Parathyroid adenoma (tissue), 2 donors: Measurements from ENCODE around the gene BRPF1.
A peak's percentile ranks its signal among the peaks of the same experiment; 100 is the strongest.

ENCODE experiments used
- H2AFZ ChIP-seq: fragments of 300-600 bp; sonication (generic); one replicate; pipeline ENCODE4 v1.7.0; 2017; ENCODE audit warnings: antibody characterized with exemption, mild to moderate bottlenecking
- H3K27ac ChIP-seq: fragments of 300-600 bp; sonication (generic); one replicate; pipeline ENCODE4 v1.7.0; 2017
- H3K27me3 ChIP-seq: fragments of 300-600 bp; sonication (generic); one replicate; pipeline ENCODE4 v1.7.0; 2017; ENCODE audit warnings: low read length; ENCODE audit not compliant: control insufficient read depth, insufficient read depth
- H3K36me3 ChIP-seq: fragments of 300-600 bp; sonication (generic); one replicate; pipeline ENCODE4 v1.7.0; 2017; ENCODE audit warnings: low read length; ENCODE audit not compliant: control insufficient read depth, insufficient read depth
- H3K4me1 ChIP-seq: fragments of 300-600 bp; sonication (generic); one replicate; pipeline ENCODE4 v1.7.0; 2017; ENCODE audit warnings: control low read depth
- H3K4me2 ChIP-seq: fragments of 300-600 bp; sonication (generic); one replicate; pipeline ENCODE4 v1.7.0; 2017; ENCODE audit warnings: low read length
- H3K4me3 ChIP-seq: fragments of 300-600 bp; sonication (generic); one replicate; pipeline ENCODE4 v1.7.0; 2017; ENCODE audit warnings: low read depth, low read length
- H3K79me2 ChIP-seq: fragments of 300-600 bp; sonication (generic); one replicate; pipeline ENCODE4 v1.7.0; 2017; ENCODE audit warnings: control low read depth
- H3K9ac ChIP-seq: fragments of 300-600 bp; sonication (generic); one replicate; pipeline ENCODE4 v1.7.0; 2017; ENCODE audit warnings: mild to moderate bottlenecking
- H3K9me3 ChIP-seq: fragments of 300-600 bp; sonication (generic); one replicate; pipeline ENCODE4 v1.7.0; 2017; ENCODE audit warnings: low read length; ENCODE audit not compliant: control insufficient read depth
- CTCF ChIP-seq: fragments of 300-600 bp; sonication (generic); IDR thresholded peaks from one replicate; pipeline ENCODE4 v1.7.0; 2017; ENCODE audit warnings: antibody characterized with exemption, mild to moderate bottlenecking
- donor health status: primary hyperparathyroidism.

BRPF1 gene

DNA sequence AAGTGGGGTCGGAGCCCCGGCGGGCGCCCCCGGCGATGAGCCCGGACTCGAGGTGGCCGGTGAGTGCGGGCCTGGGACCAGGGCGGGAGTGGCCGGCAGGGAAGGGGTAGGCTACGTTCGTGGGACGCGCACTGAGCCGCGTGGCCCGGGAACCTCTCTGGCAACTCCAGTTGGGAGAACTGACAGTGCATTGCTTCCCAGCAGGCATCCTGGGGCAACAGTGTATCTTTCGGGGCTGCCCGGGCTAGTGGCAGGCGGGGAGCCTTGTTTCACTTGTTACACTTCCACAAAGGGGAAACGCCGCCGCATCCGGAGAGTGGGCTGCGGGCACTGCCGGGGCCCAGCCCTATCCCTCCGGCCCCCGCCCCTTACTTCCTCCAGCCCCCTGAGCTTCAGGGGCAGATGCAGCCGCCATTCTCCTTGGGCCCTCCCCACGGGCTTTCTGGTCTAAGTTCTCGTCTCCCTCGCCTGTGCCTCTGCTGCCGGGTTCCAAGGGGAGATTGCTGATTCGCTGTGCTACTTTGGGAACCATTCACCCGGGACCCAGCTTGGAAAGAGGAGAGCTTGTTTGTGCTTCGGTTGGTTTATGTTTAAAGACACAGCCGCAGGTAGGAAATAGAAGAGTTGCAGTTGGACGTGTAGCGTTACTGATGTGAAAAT, 675 bp downstream of the BRPF1 start:
- H3K27me3 ChIP-seq, result no peaks in the 10 kb centered on the region
- TF ChIP-seq CTCF, result no peak
- H3K79me2 ChIP-seq, result peaks cover 31% of the 10 kb centered on the region
- H3K4me1 ChIP-seq, result peaks cover 12% of the 10 kb centered on the region
- peak overlapping the region; percentile 87 for H3K4me2 ChIP-seq
- peak overlapping the region; percentile 89 for H3K4me3 ChIP-seq
- H3K36me3 ChIP-seq, result no peaks in the 10 kb centered on the region
- peak overlapping the region; percentile 93 for H2AFZ ChIP-seq
- peak overlapping the region; percentile 88 for H3K9ac ChIP-seq
- peak overlapping the region; percentile 98 for H3K27ac ChIP-seq
- H3K9me3 ChIP-seq, result no peaks in the 10 kb centered on the region

- peak overlapping the region; percentile 87 for H3K4me2 ChIP-seq
- peak overlapping the region; percentile 89 for H3K4me3 ChIP-seq
- peaks cover 12% of the 10 kb centered on the region for H3K4me1 ChIP-seq
- peak overlapping the region; percentile 98 for H3K27ac ChIP-seq
- TF ChIP-seq CTCF, result no peak
- no peaks in the 10 kb centered on the region for H3K9me3 ChIP-seq
- peak overlapping the region; percentile 93 for H2AFZ ChIP-seq
- H3K79me2 ChIP-seq, result peaks cover 31% of the 10 kb centered on the region
- no peak overlapping the region for H3K9ac ChIP-seq
- H3K36me3 ChIP-seq, result no peaks in the 10 kb centered on the region
- H3K27me3 ChIP-seq, result no peaks in the 10 kb centered on the region
Observed at GRCh38 chr3:9732740-9733115, 1.2 kb downstream of the BRPF1 start.

DNA sequence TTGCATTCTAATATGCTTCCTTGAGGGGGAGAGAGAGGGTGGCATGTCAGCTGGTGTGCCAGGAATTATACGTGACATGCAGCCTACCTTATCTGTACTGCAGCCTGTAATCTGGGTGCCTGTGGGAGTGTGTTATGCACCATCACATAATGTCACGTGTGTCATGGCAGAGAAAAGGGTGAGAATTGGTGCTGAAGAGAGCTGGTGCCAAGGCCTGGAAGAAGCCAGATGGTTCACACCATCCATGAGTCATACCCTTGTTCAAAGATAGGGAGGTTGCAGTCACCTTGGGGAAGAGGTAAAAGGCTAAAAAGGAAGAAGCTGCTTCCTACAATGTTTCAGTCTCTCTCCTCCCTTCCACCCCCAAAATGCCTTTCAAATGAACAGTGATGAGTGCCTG, 5.3 kb downstream of the BRPF1 start:
- TF ChIP-seq CTCF, result no peak
- Histone ChIP-seq H3K36me3 (no peaks in the 10 kb centered on the region), H3K9me3 (no peaks in the 10 kb centered on the region), H3K27ac (no peak overlapping the region), H3K4me3 (no peak overlapping the region), H3K9ac (no peak overlapping the region), H3K79me2 (peaks cover 34% of the 10 kb centered on the region), H3K4me2 (no peak overlapping the region), H3K27me3 (no peaks in the 10 kb centered on the region), H2AFZ (no peak overlapping the region), H3K4me1 (peaks cover 12% of the 10 kb centered on the region)

DNA sequence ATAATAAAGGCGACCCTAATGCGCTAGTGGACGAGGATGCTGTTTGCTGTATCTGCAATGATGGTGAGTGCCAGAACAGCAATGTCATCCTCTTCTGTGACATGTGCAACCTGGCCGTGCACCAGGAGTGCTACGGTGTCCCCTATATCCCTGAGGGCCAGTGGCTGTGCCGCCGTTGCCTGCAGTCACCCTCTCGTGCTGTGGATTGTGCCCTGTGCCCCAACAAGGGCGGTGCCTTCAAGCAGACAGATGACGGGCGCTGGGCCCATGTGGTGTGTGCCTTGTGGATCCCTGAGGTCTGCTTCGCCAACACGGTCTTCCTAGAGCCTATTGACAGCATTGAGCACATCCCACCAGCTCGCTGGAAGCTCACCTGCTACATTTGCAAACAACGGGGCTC, 7.6 kb downstream of the BRPF1 start:
- H3K36me3 ChIP-seq, result no peaks in the 10 kb centered on the region
- H3K9me3 ChIP-seq, result no peaks in the 10 kb centered on the region
- H2AFZ ChIP-seq, result no peak overlapping the region
- no peak overlapping the region for H3K9ac ChIP-seq
- peaks cover 10% of the 10 kb centered on the region for H3K79me2 ChIP-seq
- no peaks in the 10 kb centered on the region for H3K4me1 ChIP-seq
- no peaks in the 10 kb centered on the region for H3K27me3 ChIP-seq
- H3K4me3 ChIP-seq, result no peak overlapping the region
- TF ChIP-seq CTCF, result no peak
- no peak overlapping the region for H3K27ac ChIP-seq
- no peak overlapping the region for H3K4me2 ChIP-seq

GRCh38 chr3:9742560-9742959, 11.0 kb downstream of the BRPF1 start:
- Histone ChIP-seq H3K79me2 (peaks cover 3% of the 10 kb centered on the region), H3K9me3 (no peaks in the 10 kb centered on the region), H3K36me3 (no peaks in the 10 kb centered on the region), H3K27me3 (no peaks in the 10 kb centered on the region), H3K4me1 (no peaks in the 10 kb centered on the region), H3K4me3 (no peak overlapping the region), H3K9ac (no peak overlapping the region), H2AFZ (no peak overlapping the region), H3K4me2 (no peak overlapping the region), H3K27ac (no peak overlapping the region)
- no peak for TF ChIP-seq CTCF
